GM11168 (cell line): ENCODE measurements around the gene CYP4B1.
"Not testable (repeated sequence)": the region's sequence is repeated elsewhere in the genome, so short reads cannot be mapped to it uniquely, and the experiment has no call there.

ENCODE experiments used
- in situ Hi-C: fragments of 300-500 bp; cut with MboI; formaldehyde crosslinking; loops from one replicate; pipeline ENCODE4 v1.12.0; 2022; ENCODE audit warnings: low sequenced_read_pairs; ENCODE audit not compliant: unreplicated experiment

Gene CYP4B1

DNA sequence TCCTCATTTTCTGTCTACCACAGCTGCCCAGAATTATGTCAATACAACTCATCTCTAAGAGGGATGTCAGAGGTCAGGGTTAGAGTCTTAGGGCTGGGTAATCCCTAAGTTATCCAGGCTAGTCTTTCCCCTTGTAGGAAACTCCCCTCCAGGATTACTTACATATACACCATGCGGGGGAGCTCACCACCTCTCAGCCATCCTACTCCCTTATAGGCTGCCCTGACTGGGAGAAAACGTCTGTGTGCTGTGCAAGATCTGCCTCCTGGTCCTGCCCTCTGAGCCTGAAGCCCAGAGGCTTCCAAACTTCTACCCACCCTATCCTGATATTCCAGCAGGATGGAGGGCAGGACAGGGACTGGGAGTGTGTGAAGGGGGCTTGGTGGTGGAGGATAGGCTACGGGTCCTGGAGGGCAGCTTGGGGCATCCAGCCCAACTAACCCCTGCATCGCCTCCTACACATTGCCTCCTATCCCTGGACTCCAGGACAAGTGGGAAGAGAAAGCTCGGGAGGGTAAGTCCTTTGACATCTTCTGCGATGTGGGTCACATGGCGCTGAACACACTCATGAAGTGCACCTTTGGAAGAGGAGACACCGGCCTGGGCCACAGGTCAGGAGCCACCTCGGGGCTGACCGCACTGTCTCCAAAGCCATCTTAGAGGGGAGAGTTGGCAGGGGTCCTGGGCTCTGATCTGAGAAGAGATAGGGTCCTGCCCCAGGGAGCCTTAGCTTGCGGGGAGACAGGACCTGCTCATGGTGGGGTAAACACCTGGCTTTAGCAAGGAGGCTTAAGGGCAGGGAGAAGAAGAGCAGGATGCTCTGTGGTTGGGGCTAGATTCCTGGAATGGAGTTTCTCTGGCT lies 14.4 kb downstream of the CYP4B1 start:
- in situ Hi-C loops = no loop called here

DNA sequence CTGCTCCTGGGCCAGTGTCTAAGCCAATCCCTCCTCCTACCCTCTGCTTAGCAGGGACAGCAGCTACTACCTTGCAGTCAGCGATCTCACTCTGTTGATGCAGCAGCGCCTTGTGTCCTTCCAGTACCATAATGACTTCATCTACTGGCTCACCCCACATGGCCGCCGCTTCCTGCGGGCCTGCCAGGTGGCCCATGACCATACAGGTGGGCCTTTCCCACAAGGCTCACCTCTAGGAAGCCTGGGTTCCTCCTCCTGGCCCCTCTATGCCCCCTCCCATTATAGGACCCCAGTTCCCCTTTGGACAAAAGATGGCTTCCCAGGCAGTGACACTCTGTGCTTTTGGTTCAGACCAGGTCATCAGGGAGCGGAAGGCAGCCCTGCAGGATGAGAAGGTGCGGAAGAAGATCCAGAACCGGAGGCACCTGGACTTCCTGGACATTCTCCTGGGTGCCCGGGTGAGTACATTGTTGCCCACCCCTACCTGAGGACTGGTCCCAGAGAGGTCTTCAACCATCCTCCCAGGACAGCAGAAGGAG lies 15.1 kb downstream of the CYP4B1 start:
- in situ Hi-C loops = no loop called here

DNA sequence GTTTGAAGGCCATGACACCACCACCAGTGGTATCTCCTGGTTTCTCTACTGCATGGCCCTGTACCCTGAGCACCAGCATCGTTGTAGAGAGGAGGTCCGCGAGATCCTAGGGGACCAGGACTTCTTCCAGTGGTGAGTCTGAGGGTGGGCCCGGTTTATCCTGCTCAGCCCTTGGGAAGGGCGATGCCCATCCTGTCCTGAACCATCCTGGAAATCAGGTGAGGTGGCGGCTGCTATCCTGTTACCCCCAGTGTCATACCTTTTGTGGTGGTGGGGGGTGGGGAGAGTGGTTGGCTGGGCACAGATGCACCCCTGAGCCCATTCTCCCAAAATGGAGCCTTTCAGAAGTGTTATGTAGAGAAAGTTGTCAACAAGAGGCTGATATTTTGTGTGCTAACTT lies 16.3 kb downstream of the CYP4B1 start:
- in situ Hi-C loops = no loop called here

DNA sequence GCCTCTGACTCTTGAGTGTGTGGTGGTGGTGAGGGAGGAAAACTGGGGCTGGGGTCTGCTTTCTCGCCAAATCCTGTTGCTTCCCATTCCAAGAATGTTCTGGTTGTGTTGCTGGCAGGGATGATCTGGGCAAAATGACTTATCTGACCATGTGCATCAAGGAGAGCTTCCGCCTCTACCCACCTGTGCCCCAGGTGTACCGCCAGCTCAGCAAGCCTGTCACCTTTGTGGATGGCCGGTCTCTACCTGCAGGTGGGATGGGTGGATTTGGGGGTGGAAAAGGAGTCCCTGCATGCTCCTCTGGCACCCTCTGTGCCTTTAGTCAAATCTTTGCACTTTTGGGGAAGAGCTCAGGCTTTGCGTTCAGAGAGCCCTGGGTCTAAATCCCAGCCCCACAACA lies 18.1 kb downstream of the CYP4B1 start:
- in situ Hi-C loops = no loop called here

DNA sequence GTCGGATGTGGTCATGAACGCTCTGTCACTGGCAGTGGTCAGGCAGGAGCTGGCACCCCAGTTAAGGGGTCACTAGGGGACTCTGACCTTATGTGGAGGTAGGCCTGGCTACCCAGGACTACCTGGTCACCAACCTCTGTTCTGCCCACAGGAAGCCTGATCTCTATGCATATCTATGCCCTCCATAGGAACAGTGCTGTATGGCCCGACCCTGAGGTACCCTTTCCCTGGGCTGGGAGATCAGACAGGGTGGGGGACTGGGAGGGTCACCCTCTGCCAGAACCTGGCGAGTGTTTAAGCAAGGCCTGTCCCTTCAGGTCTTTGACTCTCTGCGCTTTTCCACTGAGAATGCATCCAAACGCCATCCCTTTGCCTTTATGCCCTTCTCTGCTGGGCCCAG lies 19.0 kb downstream of the CYP4B1 start:
- in situ Hi-C loops = no loop called here

DNA sequence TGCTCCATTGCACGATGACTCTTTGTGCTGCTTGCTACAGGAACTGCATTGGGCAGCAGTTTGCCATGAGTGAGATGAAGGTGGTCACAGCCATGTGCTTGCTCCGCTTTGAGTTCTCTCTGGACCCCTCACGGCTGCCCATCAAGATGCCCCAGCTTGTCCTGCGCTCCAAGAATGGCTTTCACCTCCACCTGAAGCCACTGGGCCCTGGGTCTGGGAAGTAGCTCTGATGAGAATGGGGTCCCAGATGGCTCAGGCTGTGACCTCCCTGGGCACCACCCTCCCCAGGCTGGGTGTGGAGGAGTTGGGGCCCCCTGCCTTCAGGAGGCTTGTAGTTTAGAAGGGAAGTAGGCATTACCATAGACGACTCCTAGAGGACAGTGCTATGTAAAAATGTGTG lies 19.7 kb downstream of the CYP4B1 start:
- in situ Hi-C loops = no loop called here

DNA sequence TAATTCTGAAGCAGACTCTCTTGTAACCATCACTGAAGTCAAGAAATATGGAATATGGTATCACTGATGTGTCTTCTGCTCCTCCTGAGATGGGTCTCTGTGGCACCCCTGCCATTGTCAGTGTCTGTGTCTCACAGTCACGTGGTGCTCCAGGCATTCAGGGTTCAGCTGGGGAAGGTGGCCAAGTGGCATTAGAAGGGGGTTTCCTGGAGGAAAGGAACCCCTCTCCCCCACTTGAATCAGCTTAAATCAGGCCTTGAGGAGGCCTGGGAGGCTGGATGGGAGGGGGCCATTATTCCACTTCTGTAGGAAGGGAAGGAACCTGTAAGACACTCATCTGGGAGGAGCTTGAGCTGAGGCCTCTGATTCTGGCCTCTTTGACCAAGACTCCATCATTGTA lies 20.5 kb downstream of the CYP4B1 start:
- in situ Hi-C loops = no loop called here

DNA sequence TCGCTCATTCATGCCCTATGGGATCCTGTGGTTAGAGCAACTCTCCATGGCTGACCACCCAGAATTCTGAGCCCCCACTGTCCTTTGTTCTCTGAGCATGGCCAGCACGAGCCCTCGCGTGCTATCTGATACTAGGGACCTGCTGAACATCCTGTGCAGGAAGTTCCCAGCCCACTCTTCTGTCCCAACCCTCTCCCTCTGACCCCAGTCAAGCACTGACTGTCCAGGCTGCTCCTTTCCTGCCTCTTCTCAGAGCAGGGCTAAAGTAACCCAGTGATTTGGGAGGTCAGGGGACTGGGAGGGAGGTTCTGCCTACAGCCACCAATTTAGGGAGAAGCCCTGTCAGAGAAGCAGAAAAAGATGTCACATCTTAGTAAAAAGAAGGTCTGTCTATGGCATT lies 21.2 kb downstream of the CYP4B1 start:
- in situ Hi-C loops = no loop called here

DNA sequence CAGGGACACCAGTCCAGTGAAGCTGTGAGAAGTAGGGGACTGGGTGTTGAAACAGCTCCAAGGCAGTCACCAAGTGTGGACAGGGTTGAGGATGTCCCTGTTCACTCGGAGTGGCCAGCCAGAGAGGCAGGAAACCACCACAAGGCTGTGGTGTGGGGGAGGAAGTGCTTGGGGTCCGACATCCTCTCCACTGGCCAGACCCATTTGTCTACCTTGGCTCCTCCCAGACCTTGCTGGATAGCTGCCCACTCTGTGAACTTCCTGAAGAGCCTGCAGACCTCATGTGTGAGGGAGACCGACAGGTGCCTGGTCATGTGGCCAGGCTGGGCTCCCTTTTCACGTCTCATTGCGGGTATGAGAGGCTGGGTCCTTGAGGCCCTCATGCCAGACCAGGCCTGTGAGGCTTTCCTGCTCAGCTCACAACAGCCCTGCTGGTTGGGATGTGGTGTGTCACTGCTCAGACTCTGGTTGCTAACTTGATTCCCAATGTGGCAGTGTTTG lies 21.8 kb downstream of the CYP4B1 start:
- in situ Hi-C loops = no loop called here

DNA sequence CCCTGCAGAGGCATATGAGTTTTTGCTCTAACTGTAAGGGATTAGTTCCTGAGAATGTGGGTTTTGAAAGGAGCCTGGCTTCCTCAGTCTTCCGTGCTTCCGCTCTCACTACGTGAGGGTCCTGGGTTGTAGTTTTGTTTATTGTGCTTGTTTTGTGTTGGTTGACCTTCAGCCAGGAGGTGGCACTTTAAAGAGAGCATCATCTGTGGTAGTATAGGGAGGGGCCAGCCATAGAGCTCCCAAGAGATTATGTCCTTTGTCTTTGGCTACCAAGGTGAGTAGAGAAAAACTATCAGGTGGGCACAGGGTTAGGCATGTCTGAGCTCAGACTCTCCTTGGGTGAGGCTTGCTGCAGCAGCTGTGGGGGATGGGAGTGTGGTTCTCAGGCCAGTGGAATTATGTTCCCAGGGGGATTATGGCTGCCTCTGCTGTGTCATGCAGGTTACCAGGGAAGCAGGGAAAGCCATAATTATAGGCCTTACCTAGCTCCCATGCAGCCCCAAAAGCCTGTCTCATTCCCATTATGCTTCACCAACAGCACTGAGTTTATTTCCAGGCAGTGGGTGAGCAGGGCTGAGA lies 23.5 kb downstream of the CYP4B1 start:
- in situ Hi-C loops = no loop called here

DNA sequence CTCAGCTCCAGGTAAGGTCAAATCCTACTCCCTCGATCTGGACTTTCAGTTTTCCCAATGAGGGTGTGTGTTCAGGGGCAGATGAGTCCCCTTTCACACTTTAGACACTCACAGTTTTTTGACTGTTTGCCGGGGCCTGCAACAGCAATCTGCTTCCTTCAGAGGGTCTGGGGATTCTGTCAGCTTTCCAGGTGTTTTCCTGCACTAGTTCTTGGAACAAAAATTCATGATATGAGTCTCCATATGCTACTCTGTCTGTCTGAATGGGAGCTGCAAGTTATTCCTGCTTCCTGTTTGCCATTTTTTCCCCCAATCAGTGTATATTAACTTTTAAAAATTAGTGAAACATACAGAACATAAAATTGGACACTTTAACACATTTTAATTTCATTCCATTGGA lies 24.3 kb downstream of the CYP4B1 start:
- in situ Hi-C loops = no loop called here

DNA sequence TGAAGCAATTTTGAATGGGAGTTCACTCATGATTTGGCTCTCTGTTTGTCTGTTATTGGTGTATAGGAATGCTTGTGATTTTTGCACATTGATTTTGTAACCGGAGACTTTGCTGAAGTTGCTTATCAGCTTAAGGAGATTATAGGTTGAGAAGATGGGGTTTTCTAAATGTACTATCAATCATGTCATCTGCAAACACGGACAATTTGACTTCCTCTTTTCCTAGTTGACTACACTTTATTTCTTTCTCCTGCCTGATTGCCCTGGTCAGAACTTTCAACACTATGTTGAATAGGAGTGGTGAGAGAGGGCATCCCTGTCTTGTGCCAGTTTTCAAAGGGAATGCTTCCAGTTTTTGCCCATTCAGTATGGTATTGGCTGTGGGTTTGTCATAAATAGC lies 28.0 kb downstream of the CYP4B1 start:
- in situ Hi-C loops = not testable (repeated sequence)

DNA sequence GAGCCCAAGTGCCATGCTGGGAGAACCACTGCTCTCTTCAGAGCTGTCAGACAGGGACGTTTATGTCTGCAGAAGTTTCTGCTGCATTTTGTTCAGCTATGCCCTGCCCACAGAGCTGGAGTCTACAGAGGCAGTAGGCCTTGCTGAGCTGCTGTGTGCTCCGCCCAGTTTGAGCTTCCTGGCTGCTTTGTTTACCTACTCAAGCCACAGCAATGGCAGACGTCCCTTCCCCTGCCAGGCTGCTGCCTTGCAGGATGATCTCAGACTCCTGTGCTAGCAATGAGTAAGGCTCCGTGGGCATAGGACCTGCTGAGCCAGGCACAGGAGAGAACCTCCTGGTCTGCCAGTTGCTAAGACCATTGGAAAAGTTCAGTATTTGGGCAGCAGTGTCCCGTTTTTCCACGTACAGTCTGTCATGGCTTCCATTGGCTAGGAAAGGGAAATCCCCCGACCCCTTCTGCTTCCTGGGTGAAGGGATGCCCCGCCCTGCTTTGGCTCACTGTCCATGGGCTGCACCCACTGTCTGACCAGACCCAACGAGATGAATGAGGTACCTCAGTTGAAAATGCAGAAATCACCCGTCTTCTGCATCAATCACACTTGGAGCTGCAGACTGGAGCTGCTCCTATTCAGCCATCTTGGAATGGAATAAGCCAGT lies 31.9 kb downstream of the CYP4B1 start:
- in situ Hi-C loops = no loop called here

DNA sequence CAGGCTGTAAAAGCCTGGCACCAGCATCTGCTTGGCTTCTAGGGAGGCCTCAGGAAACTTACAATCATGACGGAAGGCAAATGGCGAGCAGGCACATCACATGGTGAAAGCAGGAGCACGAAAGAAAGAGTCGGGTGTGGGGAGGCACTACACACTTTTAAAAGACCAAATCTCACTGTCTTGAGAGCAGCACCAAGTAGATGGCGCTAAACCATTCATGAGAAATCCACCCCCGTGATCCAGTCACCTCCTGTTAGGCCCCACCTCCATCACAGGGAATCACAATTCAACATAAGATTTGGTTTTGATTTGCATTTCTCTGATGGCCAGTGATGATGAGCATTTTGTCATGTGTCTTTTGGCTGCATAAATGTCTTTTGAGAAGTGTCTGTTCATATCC lies 36.6 kb downstream of the CYP4B1 start:
- in situ Hi-C loops = not testable (repeated sequence)

DNA sequence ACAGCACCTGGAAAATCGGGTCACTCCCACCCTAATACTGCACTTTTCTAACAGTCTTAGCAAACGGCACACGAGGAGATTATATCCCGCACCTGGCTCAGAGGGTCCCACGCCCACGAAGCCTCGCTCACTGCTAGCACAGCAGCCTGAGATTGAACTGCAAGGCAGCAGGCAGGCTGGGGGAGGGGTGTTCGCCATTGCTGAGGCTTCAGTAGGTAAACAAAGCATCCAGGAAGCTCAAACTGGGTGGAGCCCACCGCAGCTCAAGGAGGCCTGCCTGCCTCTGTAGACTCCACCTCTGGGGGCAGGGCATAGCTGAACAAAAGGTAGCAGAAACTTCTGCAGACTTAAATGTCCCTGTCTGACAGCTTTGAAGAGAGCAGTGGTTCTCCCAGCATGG lies 47.5 kb downstream of the CYP4B1 start:
- in situ Hi-C loops = not testable (repeated sequence)

DNA sequence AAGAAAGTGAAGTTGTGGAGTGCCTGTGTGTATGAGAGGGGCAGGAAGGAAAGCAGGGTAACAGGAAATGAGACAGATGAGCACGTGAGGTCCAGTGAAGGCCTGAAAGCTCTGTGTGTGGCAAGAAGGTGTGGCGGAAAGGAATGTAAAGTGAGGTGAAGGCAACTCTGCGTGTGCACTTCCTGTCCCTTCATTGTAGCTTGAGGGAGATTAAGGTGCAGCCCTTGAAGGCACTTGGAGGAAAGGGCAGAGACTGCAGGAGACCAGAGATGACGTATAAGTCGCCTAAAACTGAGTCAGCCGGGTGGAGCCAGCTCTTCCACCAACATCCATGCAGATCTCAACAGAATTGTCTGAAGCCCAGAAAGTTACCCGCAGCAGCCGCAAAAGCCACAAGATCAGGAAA lies 58.8 kb downstream of the CYP4B1 start:
- in situ Hi-C loops = not testable (repeated sequence)

DNA sequence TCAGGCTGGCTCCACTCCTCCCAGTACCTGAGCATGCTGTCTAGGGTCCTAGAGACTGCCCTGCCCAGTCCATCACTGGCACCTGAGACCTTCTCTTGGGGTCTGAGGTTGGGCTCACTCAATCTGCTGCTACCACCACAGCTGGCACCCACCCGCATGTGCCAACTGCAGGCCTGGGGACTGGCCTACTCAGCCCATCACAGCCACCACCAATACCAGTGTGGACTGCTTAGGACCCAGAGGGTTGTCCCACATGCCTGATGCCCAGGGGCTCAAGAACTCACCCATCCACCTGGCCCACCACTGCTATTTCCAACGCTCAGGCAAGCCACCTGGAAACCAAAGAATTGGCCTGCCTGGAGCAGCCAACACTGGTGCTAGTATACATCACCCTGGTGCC lies 63.5 kb downstream of the CYP4B1 start:
- in situ Hi-C loops = no loop called here
